GM21381 (cell line): Measurements from ENCODE around the gene MTR.
"Not testable (repeated sequence)": the region's sequence is repeated elsewhere in the genome, so short reads cannot be mapped to it uniquely, and the experiment has no call there.

ENCODE experiments used
- ATAC-seq: cut with Tn5 transposase; IDR thresholded peaks from one replicate; pipeline ENCODE4 v1.9.1; 2021; ENCODE audit warnings: mild to moderate bottlenecking, moderate library complexity; ENCODE audit not compliant: unreplicated experiment

The MTR gene

GRCh38 chr1:236829085-236829484, 34.0 kb downstream of the MTR start:
- ATAC-seq: no peak

GRCh38 chr1:236830116-236830515, 35.0 kb downstream of the MTR start:
- ATAC-seq: no peak

- no peak for ATAC-seq
Measured at GRCh38 chr1:236830560-236830959, 35.5 kb downstream of the MTR start.

- ATAC-seq: no peak
Measured at GRCh38 chr1:236833575-236833974, 38.5 kb downstream of the MTR start.

- no peak for ATAC-seq
Measured at GRCh38 chr1:236834876-236835275, 39.8 kb downstream of the MTR start.

GRCh38 chr1:236835491-236835890, 40.4 kb downstream of the MTR start:
- no peak for ATAC-seq

- no peak for ATAC-seq
Measured at GRCh38 chr1:236836157-236836556, 41.1 kb downstream of the MTR start.

GRCh38 chr1:236837115-236837514, 42.0 kb downstream of the MTR start:
- ATAC-seq: no peak

- ATAC-seq: no peak
Measured at GRCh38 chr1:236837897-236838296, 42.8 kb downstream of the MTR start.

- no peak for ATAC-seq
Measured at GRCh38 chr1:236841341-236841740, 46.2 kb downstream of the MTR start.

- ATAC-seq: no peak
Measured at GRCh38 chr1:236844499-236845271, 49.6 kb downstream of the MTR start.

GRCh38 chr1:236845830-236846229, 50.7 kb downstream of the MTR start:
- no peak for ATAC-seq

- no peak for ATAC-seq
Measured at GRCh38 chr1:236848274-236848923, 53.3 kb downstream of the MTR start.

- ATAC-seq: no peak
Measured at GRCh38 chr1:236850077-236850979, 55.2 kb downstream of the MTR start.

GRCh38 chr1:236851871-236852270, 56.8 kb downstream of the MTR start:
- no peak for ATAC-seq

- ATAC-seq: no peak
Measured at GRCh38 chr1:236853921-236854604, 59.0 kb downstream of the MTR start.

- no peak for ATAC-seq
Measured at GRCh38 chr1:236854605-236854983, 59.5 kb downstream of the MTR start.

GRCh38 chr1:236856649-236857048, 61.6 kb downstream of the MTR start:
- not testable (repeated sequence) for ATAC-seq

GRCh38 chr1:236858165-236858564, 63.1 kb downstream of the MTR start:
- ATAC-seq: no peak

GRCh38 chr1:236860101-236860500, 65.0 kb downstream of the MTR start:
- ATAC-seq: no peak

GRCh38 chr1:236860674-236861073, 65.6 kb downstream of the MTR start:
- ATAC-seq: no peak
